ENCODE measurements around the gene LYPD1.

LYPD1 gene

DNA sequence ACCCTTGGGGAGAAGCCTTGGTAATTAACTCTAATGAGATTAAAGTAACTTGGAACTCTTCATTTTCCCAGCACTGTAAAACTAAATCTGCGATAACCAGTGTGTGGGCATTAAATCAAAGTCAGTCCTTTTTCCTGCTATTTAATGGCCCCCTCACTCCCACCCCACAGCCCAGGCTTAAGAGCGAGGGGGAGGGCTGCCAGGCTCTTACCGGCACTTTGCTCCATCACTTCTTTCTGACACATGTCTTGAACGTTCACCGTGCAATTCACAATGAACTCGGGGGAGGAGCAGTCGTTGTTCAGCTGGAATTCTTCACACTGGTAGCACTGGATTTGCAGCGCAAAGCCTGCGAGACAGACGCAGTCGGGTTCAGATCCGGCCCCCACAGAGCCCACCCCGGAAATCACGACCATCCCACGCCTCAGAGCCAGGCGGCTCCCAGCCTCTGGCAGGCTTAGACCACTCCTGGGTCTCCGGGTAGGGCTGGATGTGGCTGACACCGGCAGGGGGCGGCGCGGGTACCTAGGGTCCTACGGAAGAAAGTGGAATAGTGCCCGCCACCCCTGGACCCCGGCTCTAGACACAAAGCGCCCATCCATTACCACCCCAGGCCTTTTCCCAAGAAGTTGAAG, 1.7 kb downstream of the LYPD1 start:
- no peak for DNase-seq (ENCODE audit: low read depth)

DNA sequence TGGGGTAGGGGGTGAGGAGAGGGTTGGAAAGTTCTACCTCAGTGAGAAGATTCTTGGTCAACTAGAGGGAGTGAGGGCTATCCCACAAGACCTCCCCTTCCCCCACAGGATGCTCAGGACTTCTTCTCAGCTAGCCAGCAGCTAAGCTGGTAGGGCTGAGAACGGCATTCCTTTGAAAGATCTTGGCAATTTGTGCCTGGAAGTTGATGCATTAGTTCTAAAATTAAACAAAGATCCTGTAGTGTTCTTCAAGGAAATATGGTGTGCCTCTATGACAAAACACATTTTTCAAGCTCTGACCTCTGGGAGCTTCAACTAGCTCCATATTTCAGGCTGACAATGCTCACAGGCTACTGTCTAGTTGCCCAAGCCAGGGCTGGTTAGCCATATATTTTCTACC, 2.3 kb downstream of the LYPD1 start:
- DNase-seq (ENCODE audit: low read depth) = no peak

DNA sequence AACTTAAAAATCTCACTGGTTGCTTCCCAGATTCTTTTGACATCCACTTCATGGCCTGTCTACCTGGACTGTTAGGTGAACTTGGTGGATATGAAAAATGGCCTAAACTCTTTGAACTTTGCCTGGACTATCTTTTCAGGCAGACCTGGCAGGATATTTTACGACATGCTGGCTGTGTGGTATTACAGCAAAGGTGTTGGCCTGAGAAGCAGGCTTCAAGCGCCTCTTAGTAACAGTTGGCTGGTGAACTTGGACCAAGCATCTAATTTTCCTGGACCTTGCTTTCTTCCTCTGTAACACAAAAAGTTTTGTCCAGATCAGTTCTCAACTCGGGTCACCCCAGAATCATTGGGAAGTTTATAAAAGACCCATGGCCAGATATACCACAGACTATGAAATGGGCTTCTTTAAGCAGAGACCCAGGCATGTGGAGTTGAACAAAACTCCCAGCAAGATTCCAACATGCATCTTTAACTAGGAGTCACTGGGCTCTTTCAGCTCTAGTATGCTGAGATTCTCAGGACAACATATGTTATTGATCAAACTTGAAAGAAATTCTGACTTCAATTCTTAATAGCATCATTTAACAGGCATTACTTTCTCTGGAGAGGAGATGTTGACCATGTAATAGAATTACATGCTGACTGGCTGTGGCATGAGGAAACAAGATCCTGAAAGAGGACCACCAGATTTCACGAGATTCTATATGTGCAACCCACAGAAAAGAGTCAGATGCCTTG, 4.4 kb downstream of the LYPD1 start:
- DNase-seq (ENCODE audit: low read depth) = no peak

DNA sequence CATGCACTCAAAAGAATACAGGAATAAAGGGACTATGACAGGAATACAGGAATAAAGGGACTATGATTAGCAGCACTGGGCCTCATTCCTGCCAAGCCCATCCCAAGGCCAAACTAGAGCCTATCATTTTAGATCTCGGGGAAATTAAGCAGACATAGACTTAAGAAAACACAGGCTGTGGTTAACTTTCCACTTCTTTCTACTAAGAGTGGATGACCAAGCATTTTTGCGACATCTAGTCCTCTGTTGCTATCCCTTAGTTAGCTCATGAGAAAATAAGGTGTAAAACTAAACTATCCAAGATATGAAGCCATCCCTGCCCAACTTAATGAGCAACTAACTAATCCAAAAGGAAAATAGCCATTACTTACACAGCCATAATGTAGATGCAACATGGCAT, 5.9 kb downstream of the LYPD1 start:
- DNase-seq (ENCODE audit: low read depth) = no peak

DNA sequence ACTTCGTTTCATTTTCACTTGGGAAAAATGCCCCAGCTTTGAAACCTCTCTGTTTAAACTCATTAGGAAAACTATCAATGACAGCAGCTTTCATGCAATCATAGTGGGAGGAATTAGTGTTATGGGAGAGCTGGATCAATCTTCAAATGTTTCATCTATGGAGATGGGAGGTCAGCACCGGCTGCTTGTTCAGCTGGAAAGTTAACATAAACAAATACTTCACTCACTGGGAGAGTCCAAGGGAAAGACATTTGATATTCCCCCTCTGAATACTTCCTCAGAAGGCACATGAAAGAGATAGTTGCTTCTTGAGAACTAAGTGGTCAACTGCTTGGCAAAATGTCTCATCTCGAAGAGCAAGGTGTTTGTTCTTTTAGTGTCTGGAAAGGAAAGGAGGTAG, 7.3 kb downstream of the LYPD1 start:
- no peak for DNase-seq (ENCODE audit: low read depth)

DNA sequence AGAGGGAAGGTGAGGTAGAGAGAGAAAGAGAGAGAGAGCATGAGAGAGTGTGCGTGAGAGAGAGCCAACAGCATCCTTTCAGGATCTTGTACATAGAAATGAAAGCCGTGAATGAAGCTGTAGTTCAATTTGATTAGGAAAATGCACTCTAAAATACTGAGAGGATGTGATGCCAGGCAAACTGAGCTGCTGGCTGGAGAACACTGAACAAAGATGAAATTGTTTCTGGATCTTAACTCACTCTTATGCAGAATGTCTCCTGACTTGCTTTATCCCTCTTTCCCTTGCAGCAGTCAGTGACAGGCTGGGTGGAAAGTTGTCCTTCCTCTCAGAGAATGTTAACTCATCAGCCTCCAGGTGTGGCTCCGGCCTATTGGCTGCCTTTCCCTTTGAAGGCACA, 10.7 kb downstream of the LYPD1 start:
- no peak for DNase-seq (ENCODE audit: low read depth)

DNA sequence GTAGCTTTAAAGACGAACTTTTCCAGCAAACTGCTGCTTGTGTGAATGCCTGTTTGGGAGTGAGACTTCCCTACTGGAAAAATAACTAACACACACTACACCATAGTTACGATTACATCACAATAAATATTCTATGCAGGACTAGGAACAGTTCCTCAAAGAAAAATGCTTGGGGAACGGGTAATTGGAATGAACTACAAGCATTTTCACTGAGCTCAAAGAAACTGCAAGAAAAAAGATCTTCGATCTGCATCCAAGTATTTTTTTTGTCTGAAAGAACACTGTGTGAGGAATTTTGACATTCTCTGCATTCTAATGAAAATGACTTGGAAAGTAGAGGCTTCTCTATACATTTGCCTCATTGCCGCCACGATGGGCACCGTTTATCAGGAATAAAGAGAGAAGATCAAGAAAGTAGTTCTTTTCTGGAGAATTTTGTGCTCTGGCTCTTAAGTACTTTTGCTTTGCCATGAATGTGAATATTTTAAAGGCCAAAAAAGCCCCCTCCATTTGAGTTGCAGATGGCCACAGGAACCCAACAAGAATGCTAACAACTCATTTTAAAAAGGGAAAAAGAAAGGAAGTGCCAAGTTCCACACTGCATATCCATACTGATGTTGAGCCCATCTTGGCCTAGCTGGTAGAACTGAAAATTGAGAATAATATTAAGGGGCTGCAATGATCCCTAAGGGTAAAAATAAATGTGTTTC, 13.6 kb downstream of the LYPD1 start:
- DNase-seq (ENCODE audit: low read depth) = no peak

DNA sequence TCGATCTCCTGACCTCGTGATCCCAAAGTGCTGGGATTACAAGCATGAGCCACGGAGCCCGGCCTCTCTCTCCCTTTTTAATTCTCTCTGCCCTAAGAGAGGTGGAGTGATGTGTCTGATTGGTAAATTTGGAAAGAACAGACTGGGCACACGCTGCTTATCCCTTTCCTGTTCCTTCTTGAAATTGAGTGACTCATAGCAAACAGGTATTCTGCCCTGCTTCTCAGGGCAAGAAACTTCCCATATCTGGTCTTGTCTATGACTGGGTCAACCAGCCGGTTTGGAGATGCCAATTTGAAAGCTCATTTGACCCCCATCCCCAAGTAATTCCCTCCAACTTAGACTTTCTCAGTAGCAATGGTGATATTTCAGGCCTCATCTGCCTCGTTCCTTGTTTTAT, 15.0 kb downstream of the LYPD1 start:
- no peak for DNase-seq (ENCODE audit: low read depth)

DNA sequence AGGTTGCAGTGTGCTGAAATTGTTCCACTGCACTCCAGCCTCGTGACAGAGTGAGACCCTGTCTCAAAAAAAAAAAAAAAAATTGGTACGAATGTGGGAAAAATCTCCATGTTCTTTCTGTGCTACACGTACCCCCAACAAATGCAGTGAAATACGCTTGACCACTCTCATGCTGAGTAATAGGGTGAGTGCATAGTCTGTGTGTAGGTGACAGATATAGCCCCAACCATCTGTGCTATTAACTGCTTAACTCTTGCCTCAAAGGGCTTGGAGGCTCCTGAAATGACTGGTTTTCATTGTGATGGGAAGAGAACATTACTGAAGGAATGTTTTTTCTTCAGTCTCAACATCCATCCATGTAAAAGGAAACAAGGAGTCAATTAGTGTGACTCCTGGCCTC, 15.7 kb downstream of the LYPD1 start:
- no peak for DNase-seq (ENCODE audit: low read depth)

DNA sequence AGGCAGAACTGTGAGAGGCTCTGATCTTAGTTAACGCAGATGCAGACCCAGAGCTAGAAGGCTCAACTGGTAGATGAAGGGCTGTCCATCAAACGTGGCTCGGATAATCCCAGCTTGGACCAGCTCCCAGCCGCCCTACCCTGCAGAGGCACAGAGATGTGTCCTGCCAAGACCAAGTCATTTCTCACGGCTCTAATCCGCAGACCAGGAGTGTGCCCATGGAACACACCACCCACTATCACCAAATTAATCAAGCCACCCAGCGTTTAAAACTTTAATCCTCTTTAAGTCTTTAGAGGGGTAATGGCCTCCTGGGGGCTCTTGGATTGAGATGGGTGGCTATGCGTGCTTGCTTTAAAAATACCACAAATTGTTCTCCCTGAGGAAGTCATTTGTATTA, 17.5 kb downstream of the LYPD1 start:
- no peak for DNase-seq (ENCODE audit: low read depth)

DNA sequence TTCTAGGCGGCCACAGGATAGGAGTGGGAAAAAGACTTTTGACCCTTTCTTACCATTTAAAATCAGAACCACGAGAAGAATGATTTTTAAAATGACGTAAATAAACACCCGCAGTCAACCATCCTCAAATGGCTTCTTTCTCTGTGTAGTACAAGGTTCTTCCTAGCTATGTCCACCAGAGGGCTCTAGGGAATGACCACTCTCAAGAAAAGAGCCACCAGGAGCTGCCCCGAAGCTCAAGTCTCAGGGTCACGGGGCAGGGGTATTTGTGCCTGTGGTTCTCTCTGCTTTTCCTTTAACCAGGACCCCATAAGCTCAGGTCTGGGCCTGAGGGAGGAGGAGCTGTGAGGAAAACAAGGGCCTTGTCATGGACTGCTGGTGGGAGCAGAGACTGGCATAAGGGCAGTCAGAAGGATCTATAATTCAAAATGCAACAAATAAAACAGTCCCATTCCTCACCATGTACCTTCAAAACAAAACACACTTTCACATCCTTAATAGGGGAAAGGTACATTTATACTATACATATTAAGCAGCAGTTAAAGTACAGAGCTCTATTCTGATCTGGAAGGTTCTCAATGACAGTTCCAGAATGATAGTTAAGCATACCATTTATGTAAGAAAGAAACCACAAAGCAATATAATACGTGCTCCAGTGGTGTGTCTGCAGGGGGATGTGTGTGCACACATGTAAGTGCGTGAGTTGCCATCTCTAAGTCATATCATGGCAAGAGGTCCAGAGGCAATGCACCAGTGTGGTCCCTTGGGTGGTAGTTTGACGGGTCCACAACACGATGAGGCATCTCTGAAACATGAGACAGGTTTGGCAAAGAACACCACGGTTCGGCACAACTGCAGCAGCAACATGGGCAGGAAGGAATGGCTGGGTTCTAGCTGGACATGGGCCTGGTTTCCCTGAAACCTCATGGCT, 18.6 kb downstream of the LYPD1 start:
- peak; percentile 2 for DNase-seq (ENCODE audit: low read depth)

DNA sequence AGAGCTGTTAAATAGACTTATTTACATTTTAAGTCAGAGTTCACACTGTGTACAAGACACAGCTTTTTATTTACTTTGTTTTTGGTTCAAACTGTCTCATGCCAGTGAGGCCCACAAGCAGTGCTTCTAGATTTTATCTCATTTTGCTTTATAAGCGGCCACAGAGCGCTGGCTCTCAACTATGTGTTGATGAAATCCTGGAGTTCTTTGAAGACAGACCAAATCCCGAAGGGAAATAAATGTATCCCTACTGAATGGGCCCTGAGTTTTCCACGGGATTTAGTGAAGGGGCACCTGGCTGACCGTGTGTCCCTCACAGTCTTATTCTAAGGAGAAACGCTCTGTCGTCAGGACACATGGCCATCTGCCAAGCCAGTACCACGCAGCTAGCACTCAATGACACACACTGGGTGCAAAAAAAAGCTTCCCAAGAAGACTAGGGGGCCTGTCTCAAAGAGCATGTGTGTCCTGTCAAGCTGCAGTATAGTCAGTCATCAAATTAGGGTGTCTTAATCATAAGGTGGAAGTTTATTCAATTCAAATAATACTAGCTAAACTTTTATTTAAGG, 23.4 kb downstream of the LYPD1 start:
- DNase-seq (ENCODE audit: low read depth) = no peak

DNA sequence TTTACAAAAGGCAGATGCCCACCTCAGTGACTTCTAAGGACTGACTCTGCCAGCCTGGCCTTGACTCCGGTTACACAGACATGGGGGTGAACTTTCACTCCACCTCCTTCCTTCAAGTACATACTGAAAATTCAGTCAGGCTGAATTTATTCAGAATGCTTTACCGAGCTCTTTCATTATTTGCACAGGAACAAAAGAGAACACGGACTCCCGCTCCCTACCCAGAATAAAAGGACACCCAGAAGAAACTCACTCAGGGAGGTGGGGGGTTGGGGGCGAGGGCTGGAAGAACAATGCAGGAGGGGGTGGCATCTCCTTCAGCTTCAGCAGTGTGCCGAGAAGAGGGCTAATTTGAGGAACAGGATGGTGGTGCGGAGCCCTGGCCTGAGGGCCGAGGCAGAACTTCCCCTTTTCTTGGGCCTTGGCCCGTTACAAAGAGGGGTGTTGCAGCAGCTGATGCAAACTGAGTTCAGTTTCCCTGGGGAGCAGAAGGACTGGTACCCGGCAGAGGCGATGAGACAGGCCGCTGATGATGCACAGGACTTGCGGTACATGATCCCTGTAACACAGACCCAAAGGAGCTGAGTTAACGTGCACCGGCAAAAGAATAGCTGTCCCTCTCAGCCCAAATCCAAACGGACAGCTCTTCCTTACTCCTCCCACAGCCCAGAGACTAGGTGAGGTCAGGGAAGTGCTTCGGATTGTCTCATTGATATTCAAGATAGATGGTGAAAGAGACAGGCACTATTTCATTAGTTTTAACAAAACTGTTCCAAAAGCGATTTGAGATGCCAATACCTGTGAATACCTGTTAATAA, 24.1 kb downstream of the LYPD1 start:
- no peak for DNase-seq (ENCODE audit: low read depth)

DNA sequence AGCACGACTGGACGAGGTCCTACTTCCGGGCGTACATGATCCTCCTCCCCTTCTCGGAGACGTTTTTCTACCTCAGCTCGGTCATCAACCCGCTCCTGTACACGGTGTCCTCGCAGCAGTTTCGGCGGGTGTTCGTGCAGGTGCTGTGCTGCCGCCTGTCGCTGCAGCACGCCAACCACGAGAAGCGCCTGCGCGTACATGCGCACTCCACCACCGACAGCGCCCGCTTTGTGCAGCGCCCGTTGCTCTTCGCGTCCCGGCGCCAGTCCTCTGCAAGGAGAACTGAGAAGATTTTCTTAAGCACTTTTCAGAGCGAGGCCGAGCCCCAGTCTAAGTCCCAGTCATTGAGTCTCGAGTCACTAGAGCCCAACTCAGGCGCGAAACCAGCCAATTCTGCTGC, 24.8 kb downstream of the LYPD1 start:
- DNase-seq (ENCODE audit: low read depth) = no peak

DNA sequence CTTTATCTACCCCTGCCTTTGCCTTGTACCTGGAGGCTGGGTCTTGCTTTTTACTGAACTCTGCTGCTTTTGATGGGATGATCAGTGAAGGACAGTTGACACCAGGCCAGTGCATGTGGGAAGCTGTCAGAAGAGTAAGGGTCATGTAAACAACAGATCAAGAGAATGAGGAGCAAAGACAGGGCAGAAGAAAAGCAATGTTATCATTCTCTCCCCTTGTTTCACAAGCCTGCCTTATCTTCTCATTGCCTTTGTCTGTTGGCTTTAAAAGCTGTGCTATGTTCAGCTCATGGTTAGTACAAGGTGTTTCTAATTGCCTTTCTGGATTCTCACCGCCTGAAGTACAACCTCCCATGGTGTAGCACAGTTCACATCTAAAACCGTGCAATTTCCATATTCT, 27.6 kb downstream of the LYPD1 start:
- no peak for DNase-seq (ENCODE audit: low read depth)

DNA sequence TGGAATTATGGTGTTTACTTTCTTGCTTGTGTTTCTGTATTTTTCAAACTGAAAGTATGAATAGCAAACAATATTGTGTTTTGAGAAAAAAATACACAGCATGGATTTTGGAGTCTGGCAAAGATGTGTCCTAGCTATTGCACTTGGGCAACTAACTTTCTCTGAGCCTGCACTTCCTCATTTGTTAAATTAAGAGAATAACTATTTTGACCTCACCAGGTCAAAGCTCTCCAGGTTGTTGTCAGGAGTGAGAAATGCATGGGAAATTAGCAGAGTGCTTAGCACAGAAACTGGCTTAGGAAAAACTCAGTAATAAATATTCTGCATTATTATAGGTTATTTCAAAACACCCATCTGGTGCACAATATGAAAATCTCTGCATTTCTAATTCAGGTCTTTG, 28.2 kb downstream of the LYPD1 start:
- DNase-seq (ENCODE audit: low read depth) = no peak

DNA sequence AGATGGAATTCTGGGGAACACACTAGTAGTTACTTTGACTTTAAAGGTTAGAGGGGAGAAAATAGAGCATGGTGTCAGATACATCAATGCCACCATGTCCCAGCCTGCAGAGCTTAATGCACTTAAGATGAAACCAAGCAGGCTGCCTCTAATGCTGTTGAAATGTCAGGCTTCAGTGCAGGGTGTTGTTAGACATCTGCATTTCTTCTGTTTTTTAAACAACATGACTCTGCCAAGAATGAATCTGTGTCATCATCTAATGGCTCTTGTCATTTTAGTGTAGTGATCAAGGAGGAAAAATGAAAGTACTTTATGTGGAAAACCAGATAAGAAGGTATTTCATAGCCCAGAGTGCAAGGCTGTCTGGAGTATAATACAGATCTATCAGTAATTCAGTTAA, 29.9 kb downstream of the LYPD1 start:
- no peak for DNase-seq (ENCODE audit: low read depth)

DNA sequence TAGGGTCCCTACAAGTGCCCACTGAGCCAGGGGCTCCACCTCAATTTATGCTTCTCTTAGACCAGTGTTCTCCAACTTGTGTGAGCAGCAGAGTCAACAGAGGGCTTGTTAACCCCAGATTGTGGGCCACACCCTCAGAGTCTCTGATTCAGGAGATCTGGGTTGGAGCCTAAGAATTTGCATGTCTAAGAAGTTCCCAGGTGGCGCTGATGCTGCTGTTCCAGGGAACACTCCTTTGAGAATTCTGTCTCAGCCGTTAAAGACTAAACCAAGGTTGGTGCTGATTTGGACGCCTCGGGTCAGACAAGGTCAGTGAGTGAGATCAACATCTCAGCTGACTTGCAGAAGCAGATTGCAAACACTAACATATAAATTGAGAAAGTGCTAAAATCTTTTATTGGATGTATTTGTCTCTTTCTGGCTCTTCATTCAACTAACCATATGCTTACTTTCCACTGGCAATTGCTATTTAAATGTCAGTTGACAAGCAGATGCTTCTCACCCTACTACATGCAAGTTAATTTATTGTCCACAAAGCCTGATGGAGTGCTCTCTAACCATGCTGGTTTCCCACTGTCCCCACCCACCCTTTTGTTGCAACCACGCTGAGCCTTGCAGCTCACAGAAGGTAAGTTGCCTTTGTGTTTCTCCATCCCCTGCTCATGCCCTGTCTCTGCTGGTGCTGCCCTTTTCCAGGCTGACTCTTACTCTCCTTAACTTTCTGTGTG, 31.5 kb downstream of the LYPD1 start:
- DNase-seq (ENCODE audit: low read depth) = no peak

DNA sequence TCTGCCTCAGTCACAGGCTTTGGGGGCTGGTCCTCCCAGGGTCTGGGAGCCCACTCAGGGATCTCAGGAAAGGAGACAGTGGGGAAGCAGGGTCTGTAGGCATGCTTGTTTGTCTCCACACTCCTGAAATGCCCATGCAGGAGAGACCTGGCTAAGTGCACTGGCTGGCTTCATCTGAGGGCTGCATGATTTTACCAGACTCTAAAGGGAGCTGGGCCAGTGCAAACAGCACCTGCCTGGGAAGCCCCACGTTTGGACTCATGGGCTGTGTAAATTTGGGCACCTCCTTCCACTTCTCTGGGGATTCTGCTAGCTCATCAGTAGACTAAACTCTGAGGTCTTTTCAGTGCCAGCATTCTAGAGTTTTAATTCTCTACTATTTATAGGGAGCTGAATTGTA, 33.7 kb downstream of the LYPD1 start:
- DNase-seq (ENCODE audit: low read depth) = no peak

DNA sequence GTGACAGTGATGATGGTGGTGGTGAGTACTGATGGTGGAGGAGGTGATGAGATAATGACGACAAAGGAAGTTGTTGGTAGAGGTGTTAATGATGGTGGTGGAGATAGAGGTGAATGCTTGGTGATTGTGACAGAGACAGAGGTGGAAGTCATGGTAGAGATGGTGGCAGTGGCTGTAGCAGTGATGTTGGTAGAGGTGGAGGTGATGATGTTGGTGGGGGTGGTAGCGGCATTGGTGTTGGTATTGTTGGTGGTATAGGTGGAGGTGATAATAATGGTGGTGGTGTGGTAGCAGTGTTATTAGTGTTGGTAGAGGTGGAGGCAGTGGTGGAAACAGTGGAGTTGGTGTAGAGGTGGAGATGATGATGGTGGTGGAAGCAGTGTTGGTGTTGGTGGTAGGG, 36.4 kb downstream of the LYPD1 start:
- DNase-seq (ENCODE audit: low read depth) = no peak
